HepG2 (cell line): ENCODE results near the gene IL17C. TPM values are rescaled to one million over a fixed set of nuclear protein-coding genes. Genes with fewer than 3 reads are reported as not detected.

Experiments used
- ARID3A ChIP-seq: IDR thresholded peaks from 2 replicates; pipeline ENCODE4 v1.6.1; 2012; ENCODE audit warnings: low read depth, low read length, improper control_type of control experiment
- ATF1 ChIP-seq: IDR thresholded peaks from 2 replicates; pipeline ENCODE4 v1.6.1; 2016; ENCODE audit warnings: mild to moderate bottlenecking, control low read depth
- CAMTA2 ChIP-seq: sonication (generic); formaldehyde crosslinking; IDR thresholded peaks from 2 replicates; pipeline ENCODE4 v1.4.0; 2020; ENCODE audit warnings: mild to moderate bottlenecking, missing genetic modification reagents, borderline replicate concordance
- FIP1L1 ChIP-seq: fragments of 200-400 bp; formaldehyde crosslinking; IDR thresholded peaks from 2 replicates; pipeline ENCODE4 v1.6.1; 2018; ENCODE audit warnings: low read depth, mild to moderate bottlenecking, low read length, moderate library complexity, borderline replicate concordance; ENCODE audit not compliant: insufficient read depth
- HES4 ChIP-seq: sonication (generic); formaldehyde crosslinking; IDR thresholded peaks from 2 replicates; pipeline ENCODE4 v1.9.0; 2021; ENCODE audit warnings: mild to moderate bottlenecking, missing genetic modification reagents, borderline replicate concordance
- KDM3A ChIP-seq: IDR thresholded peaks from 2 replicates; pipeline ENCODE4 v1.6.1; 2018; ENCODE audit warnings: low read depth, missing compliant biosample characterization
- MAZ ChIP-seq, 2 experiments: sonication (generic) in 1 of 2; formaldehyde crosslinking in 1 of 2; IDR thresholded peaks; 2 replicates each; pipeline versions ENCODE4 v1.5.0 to v1.6.1; 2012 to 2020; ENCODE audit warnings: low read depth in 2 of 2, mild to moderate bottlenecking in 2 of 2, borderline replicate concordance in 1 of 2, improper control_type of control experiment in 1 of 2, low read length in 1 of 2, missing genetic modification reagents in 1 of 2, moderate library complexity in 1 of 2
- PRDM4 ChIP-seq: sonication (generic); formaldehyde crosslinking; IDR thresholded peaks from 2 replicates; pipeline ENCODE4 v1.9.0; 2021; ENCODE audit warnings: missing genetic modification reagents, borderline replicate concordance
- RBM39 ChIP-seq: fragments of 200-400 bp; formaldehyde crosslinking; IDR thresholded peaks from one replicate; pipeline ENCODE4 v1.6.1; 2018; ENCODE audit warnings: antibody characterized with exemption, mild to moderate bottlenecking, low read depth, low read length; ENCODE audit not compliant: poor library complexity, severe bottlenecking
- SP1 ChIP-seq, 2 experiments: fragments of 450-650 bp in 1 of 2; sonication (generic) in 1 of 2; formaldehyde crosslinking in 1 of 2; IDR thresholded peaks; 2 replicates each; pipeline versions ENCODE4 v1.4.0 to v1.6.1; 2016 to 2020; ENCODE audit warnings: missing genetic modification reagents in 1 of 2
- STAG1 ChIP-seq: sonication (generic); formaldehyde crosslinking; IDR thresholded peaks from 2 replicates; pipeline ENCODE4 v1.4.0; 2020; ENCODE audit warnings: missing genetic modification reagents
- THYN1 ChIP-seq: sonication (generic); formaldehyde crosslinking; IDR thresholded peaks from 2 replicates; pipeline ENCODE4 v1.8.1; 2023; ENCODE audit warnings: low read depth, mild to moderate bottlenecking, moderate library complexity, missing genetic modification reagents, borderline replicate concordance
- TSC22D2 ChIP-seq: sonication (generic); formaldehyde crosslinking; IDR thresholded peaks from 2 replicates; pipeline ENCODE4 v1.5.1; 2020; ENCODE audit warnings: missing genetic modification reagents, mild to moderate bottlenecking, borderline replicate concordance
- ZNF263 ChIP-seq: sonication (generic); formaldehyde crosslinking; IDR thresholded peaks from 2 replicates; pipeline ENCODE4 v1.4.0; 2020; ENCODE audit warnings: missing genetic modification reagents
- ZNF335 ChIP-seq: sonication (generic); formaldehyde crosslinking; IDR thresholded peaks from 2 replicates; pipeline ENCODE4 v1.4.0; 2020; ENCODE audit warnings: missing genetic modification reagents
- ZNF33A ChIP-seq: sonication (generic); formaldehyde crosslinking; IDR thresholded peaks from 2 replicates; pipeline ENCODE4 v1.5.1; 2020; ENCODE audit warnings: missing genetic modification reagents, mild to moderate bottlenecking, moderate library complexity, borderline replicate concordance
- ZNF431 ChIP-seq: sonication (generic); formaldehyde crosslinking; IDR thresholded peaks from 2 replicates; pipeline ENCODE4 v1.9.0; 2022; ENCODE audit warnings: missing genetic modification reagents, low read depth, mild to moderate bottlenecking, borderline replicate concordance
- ZNF557 ChIP-seq: sonication (generic); formaldehyde crosslinking; IDR thresholded peaks from 2 replicates; pipeline ENCODE4 v1.4.0; 2020; ENCODE audit warnings: missing genetic modification reagents
- ZNF563 ChIP-seq: sonication (generic); formaldehyde crosslinking; IDR thresholded peaks from 2 replicates; pipeline ENCODE4 v1.8.0; 2022; ENCODE audit warnings: mild to moderate bottlenecking, moderate library complexity, missing genetic modification reagents
- ZNF567 ChIP-seq: sonication (generic); formaldehyde crosslinking; IDR thresholded peaks from 2 replicates; pipeline ENCODE4 v1.8.1; 2023; ENCODE audit warnings: mild to moderate bottlenecking, missing genetic modification reagents, borderline replicate concordance
- ZNF780A ChIP-seq: sonication (generic); formaldehyde crosslinking; IDR thresholded peaks from 2 replicates; pipeline ENCODE4 v1.8.0; 2022; ENCODE audit warnings: mild to moderate bottlenecking, missing genetic modification reagents, moderate library complexity
- polyA plus RNA-seq, 8 experiments: library from polyadenylated mRNA; depleted of rRNA in 3 of 8; stranded (reverse) in 7 of 8; unstranded in 1 of 8; fragments of >200 nt; fragmentation: Illumina TruSeq in 4 of 8; extraction: Trizol in 4 of 8; gene quantifications; 2 replicates each; pipeline versions ENCODE4 v1.2.1 to v1.2.3, GENCODE V29; 2011 to 2016; ENCODE audit warnings: low read depth in 4 of 8, missing spikeins in 1 of 8, mixed read lengths in 1 of 8; ENCODE audit not compliant: insufficient read depth in 1 of 8
- total RNA-seq, 5 experiments: library from RNA; depleted of rRNA; stranded (reverse); fragments of >200 nt; fragmentation: Illumina TruSeq; extraction: Trizol; gene quantifications; 2 replicates each; pipeline ENCODE4 v1.2.3, GENCODE V29; 2016; ENCODE audit warnings: low read depth in 1 of 5

The IL17C gene
- total and polyA plus RNA-seq, 2 of the 13 experiments (the other 11 are each of a cell fraction or from before 2014, with no cell fraction given): not detected

GRCh38 chr16:88650749-88651275, 12.4 kb downstream of the IL17C start, which contains the start of gene CYBA (continued):
- TF ChIP-seq ZNF567 (CRISPR knock-in tag): no peak
- TF ChIP-seq ZNF263: peak; percentile 58; the same call in 1 of the 2 replicates
- peak; percentile 32; the same call in 1 of the 2 replicates for TF ChIP-seq ZNF431 (CRISPR knock-in tag)
- TF ChIP-seq RBM39: no peak
- no peak for TF ChIP-seq THYN1 (CRISPR knock-in tag)
- 0 out of 2 replicates have a peak, but pooled peaks have one; percentile 61 for TF ChIP-seq PRDM4 (CRISPR knock-in tag)
- no peak for TF ChIP-seq SP1 (IDR thresholded peaks at IDR 0.05)
- TF ChIP-seq SP1 (CRISPR knock-in tag; IDR thresholded peaks at IDR 0.05): peak; percentile 80
- TF ChIP-seq ZNF33A (CRISPR knock-in tag): no peak
- TF ChIP-seq ZNF780A (CRISPR knock-in tag): no peak
- no peak for TF ChIP-seq CAMTA2 (CRISPR knock-in tag)
- no peak for TF ChIP-seq STAG1 (CRISPR knock-in tag)
- TF ChIP-seq ZNF557 (CRISPR knock-in tag): peak; percentile 82
- TF ChIP-seq ZNF563: peak; percentile 73
- TF ChIP-seq HES4 (CRISPR knock-in tag): peak; percentile 86
- TF ChIP-seq FIP1L1: no peak
- 0 out of 2 replicates have a peak, but pooled peaks have one; percentile 41 for TF ChIP-seq KDM3A
- TF ChIP-seq ZNF335 (CRISPR knock-in tag): no peak
- TF ChIP-seq ARID3A: no peak
- peak; percentile 30; the same call in 1 of the 2 replicates for TF ChIP-seq TSC22D2 (CRISPR knock-in tag)
- peak; percentile 27 for TF ChIP-seq MAZ (IDR thresholded peaks at IDR 0.05; ENCODE audit: borderline replicate concordance, low read depth, low read length)
- peak; percentile 71; the same call in 1 of the 2 replicates for TF ChIP-seq MAZ (CRISPR knock-in tag; IDR thresholded peaks at IDR 0.05; ENCODE audit: low read depth)
- TF ChIP-seq ATF1 (CRISPR knock-in tag): no peak
